Right kidney (tissue), 9 donors: ENCODE data around the gene SRSF2.
"Not testable (repeated sequence)": the region's sequence is repeated elsewhere in the genome, so short reads cannot be mapped to it uniquely, and the experiment has no call there.

Experiments
- DNase-seq: peaks from one replicate; pipeline ENCODE4 v3.0.0-alpha.2; 2016
- long read RNA-seq, 8 donors: transcript quantifications; one replicate each; lab custom pipeline, GENCODE V29; 2026

SRSF2 gene
- long read RNA-seq, donor 1, transcript SRSF2-204 (5 exons, 1,357 nt), result minor isoform, 6 of 128 reads
- long read RNA-seq, donor 1, transcript SRSF2-203 (2 exons, 2,885 nt), result minor isoform, 22 of 128 reads
- long read RNA-seq, donor 1, transcript SRSF2-209 (2 exons, 1,001 nt), result minor isoform, 27 of 128 reads
- long read RNA-seq, donor 1, transcript SRSF2-202 (3 exons, 1,927 nt), result major isoform, 64 of 128 reads
- long read RNA-seq, donor 1, partial matches to known transcripts, result 0 of 128 reads
- long read RNA-seq, donor 1, other reads (novel, unspliced or antisense), result 0 of 128 reads
- long read RNA-seq, donor 2, transcript SRSF2-209 (2 exons, 1,001 nt), result minor isoform, 9 of 59 reads
- long read RNA-seq, donor 2, transcript SRSF2-203 (2 exons, 2,885 nt), result minor isoform, 9 of 59 reads
- long read RNA-seq, donor 2, transcript SRSF2-202 (3 exons, 1,927 nt), result major isoform, 34 of 59 reads
- long read RNA-seq, donor 2, partial matches to known transcripts, result 0 of 59 reads
- long read RNA-seq, donor 2, other reads (novel, unspliced or antisense), result 0 of 59 reads
- long read RNA-seq, donor 3, transcript SRSF2-202 (3 exons, 1,927 nt), result major isoform, 25 of 61 reads
- long read RNA-seq, donor 3, transcript SRSF2-209 (2 exons, 1,001 nt), result minor isoform, 22 of 61 reads
- long read RNA-seq, donor 3, transcript SRSF2-203 (2 exons, 2,885 nt), result minor isoform, 8 of 61 reads
- long read RNA-seq, donor 3, partial matches to known transcripts, result 0 of 61 reads
- long read RNA-seq, donor 3, other reads (novel, unspliced or antisense), result 0 of 61 reads
- long read RNA-seq, donor 4, transcript SRSF2-203 (2 exons, 2,885 nt), result minor isoform, 14 of 105 reads
- long read RNA-seq, donor 4, transcript SRSF2-209 (2 exons, 1,001 nt), result major isoform, 41 of 105 reads
- long read RNA-seq, donor 4, transcript SRSF2-202 (3 exons, 1,927 nt), result minor isoform, 37 of 105 reads
- long read RNA-seq, donor 4, partial matches to known transcripts, result 5 of 105 reads
- long read RNA-seq, donor 4, other reads (novel, unspliced or antisense), result 0 of 105 reads
- long read RNA-seq, donor 5, transcript SRSF2-209 (2 exons, 1,001 nt), result minor isoform, 22 of 124 reads
- long read RNA-seq, donor 5, transcript SRSF2-202 (3 exons, 1,927 nt), result major isoform, 67 of 124 reads
- long read RNA-seq, donor 5, transcript SRSF2-203 (2 exons, 2,885 nt), result minor isoform, 14 of 124 reads
- long read RNA-seq, donor 5, partial matches to known transcripts, result 6 of 124 reads
- long read RNA-seq, donor 5, other reads (novel, unspliced or antisense), result 5 of 124 reads
- long read RNA-seq, donor 6, transcript SRSF2-209 (2 exons, 1,001 nt), result minor isoform, 14 of 79 reads
- long read RNA-seq, donor 6, transcript SRSF2-203 (2 exons, 2,885 nt), result minor isoform, 12 of 79 reads
- long read RNA-seq, donor 6, transcript SRSF2-202 (3 exons, 1,927 nt), result major isoform, 36 of 79 reads
- long read RNA-seq, donor 6, partial matches to known transcripts, result 7 of 79 reads
- long read RNA-seq, donor 6, other reads (novel, unspliced or antisense), result 0 of 79 reads
- long read RNA-seq, donor 7, result 0 reads
- long read RNA-seq, donor 8, transcript SRSF2-208 (4 exons, 1,359 nt), result minor isoform, 7 of 100 reads
- long read RNA-seq, donor 8, transcript SRSF2-203 (2 exons, 2,885 nt), result minor isoform, 18 of 100 reads
- long read RNA-seq, donor 8, transcript SRSF2-202 (3 exons, 1,927 nt), result major isoform, 46 of 100 reads
- long read RNA-seq, donor 8, transcript SRSF2-209 (2 exons, 1,001 nt), result minor isoform, 25 of 100 reads
- long read RNA-seq, donor 8, partial matches to known transcripts, result 0 of 100 reads
- long read RNA-seq, donor 8, other reads (novel, unspliced or antisense), result 0 of 100 reads

DNA sequence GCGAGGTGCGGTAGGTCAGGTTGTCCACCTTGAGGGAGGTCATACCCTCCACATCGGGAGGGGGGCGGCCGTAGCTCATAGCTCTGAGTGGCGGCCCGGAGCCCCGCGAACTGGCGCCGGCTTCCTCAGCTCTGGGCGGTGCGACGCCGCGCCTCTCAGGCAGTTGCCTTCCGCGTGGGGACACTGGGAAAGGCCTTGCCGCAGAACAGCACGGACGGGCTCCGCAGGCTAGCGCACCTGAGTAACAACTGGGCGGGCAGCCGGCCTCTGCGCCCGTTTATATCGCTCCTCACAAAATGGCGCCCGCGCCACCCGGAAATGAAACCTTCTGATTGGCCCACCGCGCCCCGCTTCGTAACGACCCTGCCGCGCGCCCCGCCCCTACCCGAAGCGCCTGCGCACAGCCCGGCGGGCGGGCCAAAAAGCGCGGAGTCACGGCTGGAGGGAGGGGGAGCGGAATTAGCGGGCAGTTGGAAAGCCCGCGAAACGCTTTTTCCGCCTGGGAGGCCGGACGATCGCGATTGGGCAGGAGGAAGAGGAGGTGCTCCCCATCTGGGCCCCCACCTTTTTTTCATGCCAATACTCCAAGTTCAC lies at the start of gene SRSF2:
Gene SRSF2, minus strand, starts transcription at position 250 of the 594 bp plus-strand sequence. Its CDS starts 171 bp downstream, at position 79.
- peak; percentile 98 for DNase-seq

DNA sequence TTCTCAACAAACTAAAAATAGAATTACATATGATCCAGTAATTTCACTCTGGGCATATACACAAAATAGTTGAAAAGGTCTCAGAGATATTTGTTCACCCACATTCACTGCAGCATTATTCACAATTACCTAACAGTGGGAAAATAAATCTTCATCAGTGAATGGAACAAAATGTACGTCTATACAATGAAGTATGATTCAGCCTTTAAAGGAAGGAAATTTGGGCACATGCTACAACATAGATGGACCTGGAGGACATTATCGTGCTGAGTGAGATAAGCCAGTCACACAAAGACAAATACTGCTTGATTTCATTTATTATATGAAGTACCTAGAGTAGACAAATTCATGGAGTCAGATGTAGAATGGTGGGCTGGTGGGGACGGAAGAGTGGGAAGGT lies 47.8 kb upstream of the SRSF2 start:
- no peak for DNase-seq

DNA sequence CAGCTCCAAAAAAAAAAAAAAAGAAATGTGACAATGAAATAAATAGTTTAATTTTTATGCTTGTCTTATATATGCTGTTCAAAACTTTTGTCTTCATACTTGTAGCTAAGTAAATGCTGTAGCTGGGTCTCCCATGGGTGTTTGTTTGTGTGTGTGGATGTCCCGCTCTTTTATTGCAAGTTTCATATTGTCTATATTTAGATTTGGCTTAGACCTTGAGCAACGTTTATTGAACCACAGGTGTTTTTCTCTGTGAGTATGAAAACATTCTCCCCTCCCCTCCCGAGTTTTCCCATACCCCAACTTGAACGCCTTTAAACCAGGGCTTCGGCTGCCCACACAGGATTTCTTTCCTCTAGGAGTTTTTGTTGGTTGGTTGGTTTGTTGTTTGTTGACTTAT lies 46.0 kb upstream of the SRSF2 start:
- DNase-seq, result no peak

- no peak for DNase-seq
Observed at GRCh38 chr17:76781056-76781982, 44.2 kb upstream of the SRSF2 start.

GRCh38 chr17:76775021-76775600 lies 38.0 kb upstream of the SRSF2 start:
- DNase-seq, result no peak

DNA sequence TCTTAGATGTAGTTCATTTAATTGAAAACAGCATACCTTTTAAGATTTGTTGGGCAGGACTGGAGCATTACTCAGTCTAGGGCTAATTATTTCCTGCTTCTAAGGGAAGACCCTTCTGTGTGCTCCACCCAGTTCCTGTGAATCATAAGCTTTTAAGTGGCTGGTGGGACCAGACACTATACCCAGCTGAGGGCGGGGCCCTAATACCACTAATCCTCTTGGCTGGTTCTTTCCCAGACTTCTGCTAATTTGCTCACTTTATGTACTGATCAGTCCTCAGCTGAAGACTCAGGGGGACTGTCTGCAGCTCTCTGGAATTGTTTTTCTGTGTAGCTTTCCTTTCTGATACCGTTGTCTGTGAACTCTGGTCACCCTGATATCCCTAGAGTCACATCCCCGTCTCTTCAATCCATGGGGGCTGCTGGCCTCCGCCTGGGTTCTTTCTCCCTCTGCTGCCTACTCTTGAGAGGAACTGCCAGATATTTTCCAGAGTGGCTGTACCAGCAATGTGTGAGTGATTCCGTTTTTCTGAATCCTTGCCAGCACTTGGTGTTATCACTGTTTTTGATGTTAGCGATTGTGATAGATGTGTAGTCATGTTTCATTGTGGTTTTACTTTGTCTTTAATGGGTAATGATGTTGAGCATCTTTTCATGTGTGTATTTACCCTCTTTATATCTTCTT lies 35.9 kb upstream of the SRSF2 start:
- DNase-seq, result no peak

- no peak for DNase-seq
Observed at GRCh38 chr17:76758570-76758969, 21.4 kb upstream of the SRSF2 start.

DNA sequence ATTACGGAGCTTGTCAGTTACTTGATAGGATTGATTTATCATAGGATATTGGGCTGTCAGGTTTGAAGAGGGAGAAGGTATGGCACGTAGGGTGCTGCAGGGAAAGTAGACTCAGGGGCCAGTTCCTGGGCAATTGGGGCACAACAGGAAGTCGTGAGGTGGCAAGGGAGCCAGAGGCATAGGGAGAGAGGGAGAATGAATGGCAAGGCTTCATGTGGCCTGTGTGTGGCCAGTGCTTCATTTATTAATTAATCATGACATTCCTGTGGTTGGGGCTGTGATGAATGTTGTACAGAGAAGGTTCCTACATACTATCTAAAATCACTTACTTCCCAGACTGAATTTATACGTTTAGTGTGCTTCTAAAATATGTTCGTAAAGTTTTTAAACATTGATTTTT lies 20.1 kb upstream of the SRSF2 start:
- DNase-seq, result no peak

- no peak for DNase-seq
Observed at GRCh38 chr17:76755285-76755684, 18.2 kb upstream of the SRSF2 start.

GRCh38 chr17:76753061-76753961 lies 16.2 kb upstream of the SRSF2 start:
- no peak for DNase-seq

GRCh38 chr17:76752006-76752405 lies 14.9 kb upstream of the SRSF2 start:
- no peak for DNase-seq

GRCh38 chr17:76751416-76751993 lies 14.4 kb upstream of the SRSF2 start:
- DNase-seq, result no peak

DNA sequence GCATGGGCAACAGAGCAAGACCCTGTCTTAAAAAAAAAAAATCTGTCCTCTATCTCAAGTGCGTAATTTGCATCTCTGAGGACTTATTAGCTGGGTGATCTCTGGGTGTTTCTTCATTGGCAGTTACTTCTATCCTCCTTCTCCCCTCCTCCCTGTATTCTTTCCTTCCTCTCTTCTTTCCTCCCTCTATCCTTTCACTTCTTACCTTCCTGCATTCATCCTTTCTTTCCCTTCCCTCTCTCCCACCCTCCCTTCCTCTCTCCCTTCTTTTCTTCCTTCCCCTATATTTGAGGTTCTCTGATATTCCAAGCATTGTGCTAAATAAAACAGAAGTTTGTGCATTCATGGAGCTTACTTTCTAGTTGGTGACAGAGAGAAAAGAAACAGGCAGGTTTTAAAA lies 11.5 kb upstream of the SRSF2 start:
- no peak for DNase-seq

DNA sequence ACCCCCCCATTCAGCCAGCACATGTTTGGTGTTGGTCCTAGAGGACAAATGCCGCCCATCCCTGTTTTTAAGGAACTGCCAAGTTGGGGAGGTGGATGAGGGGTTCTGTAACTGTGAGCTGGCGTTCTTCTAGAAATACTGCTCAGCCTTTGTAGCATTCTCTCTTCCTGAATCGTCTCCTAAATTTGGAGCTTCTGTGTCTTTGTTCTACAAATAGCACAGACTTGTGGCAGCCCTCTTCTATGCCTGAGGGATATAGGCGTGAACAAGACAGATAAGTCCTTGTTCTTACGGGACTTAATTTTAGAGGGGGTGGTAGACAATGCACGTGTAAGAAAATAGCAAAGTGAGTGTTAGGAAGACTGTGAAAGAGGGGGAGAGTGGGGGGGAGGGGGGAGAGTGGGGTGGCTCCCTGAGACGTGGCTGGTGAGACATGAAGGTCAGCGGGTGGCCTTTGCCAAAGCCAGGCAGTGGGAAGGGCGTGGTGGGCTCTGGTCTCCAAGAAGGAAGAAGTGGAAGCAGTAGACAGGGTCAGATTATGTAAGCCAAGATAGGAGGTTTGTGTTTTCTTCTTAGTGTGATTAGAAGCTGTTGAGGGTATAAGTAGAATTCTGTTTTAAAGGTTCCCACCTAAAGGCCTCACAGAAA lies 10.7 kb upstream of the SRSF2 start:
- no peak for DNase-seq

DNA sequence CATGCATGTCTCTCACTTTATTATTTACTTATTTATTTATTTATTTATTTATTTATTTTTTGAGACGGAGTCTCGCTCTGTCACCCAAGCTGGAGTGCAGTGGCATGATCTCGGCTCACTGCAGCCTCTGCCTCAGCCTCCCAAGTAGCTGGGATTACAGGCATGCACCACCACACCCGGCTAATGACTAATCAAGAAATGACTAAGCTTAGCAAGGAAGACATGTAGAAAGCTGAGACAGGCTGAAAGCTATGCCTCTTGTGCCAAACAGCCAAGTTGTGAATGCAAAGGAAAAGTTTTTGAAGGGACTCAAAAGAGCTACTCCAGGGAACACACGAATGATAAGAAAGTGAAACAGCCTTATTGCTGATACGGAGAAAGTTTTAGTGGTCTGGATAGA lies 8.7 kb upstream of the SRSF2 start:
- DNase-seq, result not testable (repeated sequence)

- DNase-seq, result no peak
Observed at GRCh38 chr17:76744747-76745146, 7.6 kb upstream of the SRSF2 start.

GRCh38 chr17:76742958-76743357 lies 5.8 kb upstream of the SRSF2 start:
- no peak for DNase-seq
